Vagina (tissue), 2 donors: ENCODE results near the gene ADRM1.

Source experiments
- POLR2AphosphoS5 ChIP-seq, 2 donors: sonication (generic); formaldehyde crosslinking; IDR thresholded peaks; one replicate each; pipeline ENCODE4 v1.9.0; 2017; ENCODE audit warnings: antibody characterized with exemption in 2 of 2, mild to moderate bottlenecking in 2 of 2, low read depth in 1 of 2; ENCODE audit not compliant: insufficient read depth in 1 of 2
- TF ChIP-seq, protein P1 (sequence below), 3 experiments: fragments of 450-650 bp in 2 of 3; fragments of 200-600 bp in 1 of 3; sonication (generic) in 1 of 3; IDR thresholded peaks; one replicate each; pipeline ENCODE4 v1.5.1; 2017 to 2019; ENCODE audit warnings: antibody characterized with exemption in 3 of 3, mild to moderate bottlenecking in 2 of 3, moderate library complexity in 2 of 3

DNA sequence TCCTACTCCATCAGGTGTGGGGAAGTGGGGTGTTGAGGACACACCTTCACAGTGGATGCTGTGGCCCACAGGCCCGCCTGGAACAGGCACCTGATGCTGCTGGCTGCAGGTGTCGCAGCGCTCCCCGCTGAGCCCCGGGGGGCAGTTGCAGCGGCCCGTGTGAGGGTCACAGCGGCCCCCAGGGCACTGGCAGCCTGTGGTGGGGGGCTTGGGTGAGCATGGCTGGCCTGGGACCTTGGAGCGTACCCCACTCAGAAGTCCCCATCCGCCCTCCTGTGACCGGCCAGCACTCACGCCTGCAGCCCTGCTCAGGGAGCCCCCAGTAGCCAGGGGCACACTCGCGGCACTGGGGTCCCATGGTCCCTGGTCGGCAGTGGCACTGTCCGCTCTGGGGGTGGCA is 19.2 kb downstream of the ADRM1 start:
- TF ChIP-seq, protein P1, sequence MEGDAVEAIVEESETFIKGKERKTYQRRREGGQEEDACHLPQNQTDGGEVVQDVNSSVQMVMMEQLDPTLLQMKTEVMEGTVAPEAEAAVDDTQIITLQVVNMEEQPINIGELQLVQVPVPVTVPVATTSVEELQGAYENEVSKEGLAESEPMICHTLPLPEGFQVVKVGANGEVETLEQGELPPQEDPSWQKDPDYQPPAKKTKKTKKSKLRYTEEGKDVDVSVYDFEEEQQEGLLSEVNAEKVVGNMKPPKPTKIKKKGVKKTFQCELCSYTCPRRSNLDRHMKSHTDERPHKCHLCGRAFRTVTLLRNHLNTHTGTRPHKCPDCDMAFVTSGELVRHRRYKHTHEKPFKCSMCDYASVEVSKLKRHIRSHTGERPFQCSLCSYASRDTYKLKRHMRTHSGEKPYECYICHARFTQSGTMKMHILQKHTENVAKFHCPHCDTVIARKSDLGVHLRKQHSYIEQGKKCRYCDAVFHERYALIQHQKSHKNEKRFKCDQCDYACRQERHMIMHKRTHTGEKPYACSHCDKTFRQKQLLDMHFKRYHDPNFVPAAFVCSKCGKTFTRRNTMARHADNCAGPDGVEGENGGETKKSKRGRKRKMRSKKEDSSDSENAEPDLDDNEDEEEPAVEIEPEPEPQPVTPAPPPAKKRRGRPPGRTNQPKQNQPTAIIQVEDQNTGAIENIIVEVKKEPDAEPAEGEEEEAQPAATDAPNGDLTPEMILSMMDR (IDR thresholded peaks at IDR 0.05), result no peak
- TF ChIP-seq POLR2AphosphoS5 (IDR thresholded peaks at IDR 0.05; ENCODE audit: insufficient read depth in 1 of 2, low read depth in 1 of 2), result no peak
